ENCODE data around the gene DTNB.
"Not testable (repeated sequence)": the region's sequence is repeated elsewhere in the genome, so short reads cannot be mapped to it uniquely, and the experiment has no call there.

DTNB gene

DNA sequence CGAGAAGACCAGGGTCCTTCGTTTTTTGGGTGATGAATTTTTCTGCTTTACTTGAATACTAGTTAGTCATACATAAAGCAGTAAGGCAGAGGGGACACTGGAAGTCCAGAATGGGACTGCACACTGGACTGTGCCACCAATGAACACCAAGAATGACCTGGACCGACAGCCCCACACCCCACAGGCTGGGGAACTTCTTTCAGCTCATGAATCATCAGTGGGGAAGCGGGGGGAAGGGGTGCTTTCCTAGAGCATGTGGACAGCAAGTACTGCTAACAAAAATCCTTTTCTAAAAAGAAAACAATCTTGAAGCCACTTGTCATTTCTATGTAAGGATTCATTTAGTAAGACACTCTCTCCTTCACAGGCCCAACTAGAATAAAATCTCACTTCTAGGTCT is 86.0 kb downstream of the DTNB start:
- DNase-seq (ENCODE audit: low read depth): no peak

DNA sequence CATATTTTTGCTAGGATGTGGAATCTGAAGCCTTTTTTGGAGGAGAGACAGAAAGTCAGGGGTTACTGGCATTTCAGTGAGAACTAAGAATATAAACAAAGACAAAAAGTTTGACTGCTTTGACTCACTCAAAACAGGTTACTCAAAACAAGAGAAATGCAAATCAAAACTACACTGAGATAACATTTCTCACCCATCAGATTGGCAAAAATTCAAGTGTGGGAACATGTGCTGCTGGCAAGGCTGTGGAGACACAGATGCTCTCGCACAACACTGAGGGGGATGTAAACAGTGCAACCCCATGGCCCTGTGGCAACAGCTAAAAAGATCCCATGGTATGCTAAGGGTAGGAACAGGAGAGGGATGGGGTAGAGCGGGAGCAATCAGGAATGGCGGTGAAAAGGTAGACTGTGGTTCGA is 86.6 kb downstream of the DTNB start:
- DNase-seq (ENCODE audit: low read depth): no peak

DNA sequence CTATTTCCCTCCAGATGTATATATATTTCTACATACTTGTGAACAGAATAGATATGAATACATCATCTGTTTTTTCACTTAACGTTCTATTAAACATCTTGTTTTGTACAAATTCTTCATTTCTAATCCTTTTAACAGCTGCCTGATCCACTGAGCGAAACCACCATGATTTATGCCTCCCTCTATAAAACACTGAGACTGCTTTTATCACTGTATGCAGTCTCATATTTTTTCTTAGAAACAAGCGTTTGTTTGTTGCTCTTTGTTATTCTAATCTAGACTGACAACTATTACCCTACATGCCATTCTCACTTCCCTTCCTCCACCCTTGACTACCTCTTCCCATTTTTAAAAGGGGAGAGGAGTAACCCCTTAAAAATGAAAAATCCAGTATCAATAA is 88.2 kb downstream of the DTNB start:
- no peak for DNase-seq (ENCODE audit: low read depth)

DNA sequence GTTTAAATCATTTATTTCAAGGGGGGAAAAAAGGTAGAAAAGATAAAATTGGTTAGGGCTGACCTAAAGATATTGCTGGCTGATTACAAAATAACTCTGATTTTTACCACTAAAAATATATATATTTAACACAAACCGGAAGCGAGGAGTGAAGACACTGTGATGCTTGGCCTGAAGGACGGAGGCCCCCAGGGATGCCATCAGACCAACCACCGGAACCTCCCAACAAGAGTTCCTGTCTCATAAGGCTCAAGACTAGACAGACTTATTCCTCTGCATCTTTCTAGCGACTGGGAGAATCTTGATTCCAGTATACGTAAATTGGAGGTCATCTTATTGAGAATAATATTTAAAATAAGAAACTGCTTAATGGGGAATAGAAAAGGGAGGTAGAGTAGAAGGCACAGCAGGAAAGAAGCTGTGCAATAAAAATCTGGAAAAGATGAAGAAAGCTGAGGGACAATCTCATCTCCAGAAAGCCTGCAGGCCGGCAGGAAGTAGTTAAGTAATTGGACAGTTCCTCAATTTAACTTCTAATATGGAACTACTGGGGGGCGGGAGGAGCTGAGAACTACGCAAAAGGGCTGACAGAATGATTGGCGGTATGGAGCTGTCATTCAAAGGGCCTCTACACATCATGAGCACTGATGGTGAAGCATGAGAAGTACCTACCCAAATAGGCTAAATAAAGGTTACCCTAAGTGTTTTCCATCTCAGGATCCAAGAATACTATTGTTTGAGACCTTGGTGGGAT is 91.1 kb downstream of the DTNB start:
- no peak for DNase-seq (ENCODE audit: low read depth)

DNA sequence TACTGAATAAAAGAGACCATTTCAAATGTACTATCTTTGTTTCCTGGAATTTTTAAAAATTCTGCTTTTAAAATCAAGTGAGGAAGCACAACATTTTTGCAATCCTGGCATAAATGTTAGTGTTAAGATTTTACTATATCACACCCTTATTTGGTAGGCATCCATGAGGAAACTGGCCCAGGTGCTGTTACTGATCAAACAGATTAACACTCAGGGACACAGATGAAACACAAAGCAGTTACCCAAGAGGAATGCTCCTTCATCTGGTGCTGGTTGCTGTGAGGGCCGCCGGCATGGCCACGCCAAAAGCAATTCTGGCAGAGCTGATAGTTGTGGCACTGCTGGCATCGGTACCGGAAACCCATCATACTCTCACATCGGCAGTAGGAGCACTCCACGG is 96.8 kb downstream of the DTNB start:
- no peak for DNase-seq (ENCODE audit: low read depth)

DNA sequence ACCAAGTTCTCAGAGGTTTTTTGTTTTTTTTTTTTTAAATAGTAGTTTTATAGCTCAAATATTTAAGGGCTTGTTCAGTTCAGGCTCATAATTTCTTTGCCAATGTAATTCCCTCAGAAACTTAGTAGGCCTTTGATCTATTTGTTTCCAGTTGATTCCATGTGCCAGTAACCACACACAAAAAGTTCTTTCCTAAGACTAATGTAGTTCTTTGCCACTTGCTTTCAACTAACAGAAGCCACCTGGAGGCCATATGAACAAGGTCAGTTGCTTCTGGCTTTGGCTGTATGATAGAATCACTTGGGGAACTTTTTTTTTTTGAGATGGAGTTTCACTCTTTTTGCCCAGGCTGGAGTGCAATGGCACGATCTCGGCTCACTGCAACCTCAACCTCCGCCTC is 100.7 kb downstream of the DTNB start:
- DNase-seq (ENCODE audit: low read depth): no peak

DNA sequence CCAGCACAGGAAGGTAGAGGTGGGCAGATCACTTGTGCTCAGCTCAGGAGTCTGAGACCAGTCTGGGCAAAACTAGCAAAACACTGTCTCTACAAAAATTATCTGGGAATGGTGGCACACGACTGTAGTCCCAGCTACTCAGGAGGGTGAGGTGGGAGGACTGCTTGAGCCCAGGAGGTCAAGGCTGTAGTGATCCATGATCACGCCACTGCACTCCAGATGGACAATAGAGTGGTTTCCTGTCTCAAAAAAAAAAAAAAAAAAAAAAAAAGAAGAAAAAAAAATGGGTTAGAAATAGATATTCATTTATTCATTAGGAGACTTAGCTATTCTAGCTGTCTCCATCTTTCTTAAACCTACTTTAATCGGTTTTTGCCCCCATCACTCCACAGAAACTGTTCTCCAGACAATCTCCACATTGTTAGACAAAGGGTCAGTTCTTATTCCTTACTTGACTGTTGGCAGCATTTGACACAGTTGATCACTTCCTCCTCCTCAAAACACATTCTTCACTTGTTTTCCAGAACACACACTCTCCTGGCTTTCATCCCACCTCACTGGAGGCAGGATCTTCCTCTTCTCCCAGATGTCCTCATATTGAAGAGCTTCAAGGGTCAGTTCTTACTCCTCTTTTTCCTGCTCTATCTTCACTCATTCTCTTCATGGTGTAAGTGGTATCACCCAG is 103.1 kb downstream of the DTNB start:
- DNase-seq (ENCODE audit: low read depth): no peak

DNA sequence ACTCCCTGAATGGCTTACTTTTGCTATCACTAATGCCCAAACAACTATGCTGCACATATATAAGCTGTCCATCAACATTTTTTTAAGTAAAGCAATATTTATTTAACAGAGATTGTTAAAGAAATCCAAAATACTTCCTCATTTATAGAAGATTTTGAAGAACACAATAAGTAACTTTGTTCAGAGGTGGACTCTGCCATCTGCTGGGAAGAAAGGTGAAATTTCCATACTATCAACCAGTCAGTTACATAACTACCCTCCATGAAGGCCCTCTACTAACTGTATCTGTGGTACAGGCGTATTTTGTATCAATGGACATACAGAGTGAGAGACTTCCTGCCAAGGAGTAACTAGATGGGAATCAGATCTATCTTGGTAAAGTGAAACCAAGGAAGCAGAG is 106.0 kb downstream of the DTNB start:
- DNase-seq (ENCODE audit: low read depth): no peak

DNA sequence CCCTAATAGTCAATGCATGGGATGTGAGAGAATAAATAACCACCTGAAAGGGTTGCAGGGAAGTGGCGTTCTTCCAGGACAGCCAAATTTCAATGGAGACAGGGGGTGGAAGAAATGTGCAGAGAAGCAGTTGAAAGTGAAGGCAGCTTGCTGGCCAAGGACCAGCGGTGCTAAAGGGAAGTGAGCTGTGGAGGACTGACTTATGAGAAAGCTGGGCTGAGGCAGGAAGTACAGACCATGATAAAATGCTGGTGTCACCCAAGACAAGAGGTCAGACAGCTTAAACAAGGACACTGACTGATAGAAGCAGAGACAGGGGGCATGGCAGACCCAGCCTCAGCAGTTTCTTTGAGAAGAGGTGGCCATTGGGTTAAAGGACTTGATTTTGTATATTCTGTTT is 106.7 kb downstream of the DTNB start:
- DNase-seq (ENCODE audit: low read depth): no peak

DNA sequence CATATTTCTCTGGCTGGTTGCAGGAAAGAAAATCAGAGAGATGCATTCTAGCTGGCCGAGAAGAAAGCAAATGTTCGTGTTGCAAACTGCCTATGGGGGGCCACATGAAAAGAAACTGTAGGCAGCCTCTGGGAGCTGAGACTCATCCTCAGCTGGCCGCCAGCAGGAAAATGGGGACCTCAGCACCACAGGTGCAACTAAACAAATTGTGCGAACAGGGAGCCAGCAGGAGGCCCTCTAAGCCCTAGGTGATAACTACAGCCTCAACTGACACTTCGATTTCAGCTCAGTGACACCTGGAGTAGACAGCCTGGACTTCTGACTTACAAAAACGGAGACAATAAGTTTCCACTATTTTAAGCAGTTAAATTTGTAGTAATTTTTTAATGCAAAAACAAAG is 107.3 kb downstream of the DTNB start:
- no peak for DNase-seq (ENCODE audit: low read depth)

DNA sequence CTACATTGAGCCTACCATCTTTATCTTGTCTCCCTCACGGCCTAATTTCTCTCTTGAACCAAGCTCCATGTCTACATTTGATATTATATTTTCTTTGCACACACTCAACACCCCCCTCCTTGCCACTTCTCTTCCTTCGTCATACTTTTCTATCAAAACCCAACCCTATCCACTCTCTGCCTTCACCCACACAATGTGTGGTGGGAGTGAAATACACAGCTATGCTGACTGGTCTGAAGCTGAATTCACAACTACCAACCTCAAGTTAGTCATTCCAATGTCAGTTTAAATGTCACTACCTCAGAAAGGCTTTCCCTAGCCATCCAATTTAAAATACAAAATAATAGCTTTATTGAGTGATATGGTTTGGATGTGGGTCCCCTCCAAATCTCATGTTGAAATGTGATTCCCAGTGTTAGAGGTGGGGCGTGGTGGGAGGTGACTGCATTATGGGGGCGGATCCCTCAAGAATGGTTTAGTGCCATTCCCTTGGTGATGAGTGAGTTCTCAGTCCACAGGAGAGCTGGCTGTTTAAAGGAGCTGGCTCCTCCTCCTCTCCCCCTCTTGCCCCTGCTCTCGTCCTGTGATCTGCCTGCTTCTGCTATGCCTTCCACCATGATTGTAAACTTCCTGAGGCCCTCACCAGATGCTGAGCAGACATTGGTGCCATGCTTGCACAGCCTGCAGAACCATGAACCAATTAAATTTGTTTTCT is 112.1 kb downstream of the DTNB start:
- no peak for DNase-seq (ENCODE audit: low read depth)

DNA sequence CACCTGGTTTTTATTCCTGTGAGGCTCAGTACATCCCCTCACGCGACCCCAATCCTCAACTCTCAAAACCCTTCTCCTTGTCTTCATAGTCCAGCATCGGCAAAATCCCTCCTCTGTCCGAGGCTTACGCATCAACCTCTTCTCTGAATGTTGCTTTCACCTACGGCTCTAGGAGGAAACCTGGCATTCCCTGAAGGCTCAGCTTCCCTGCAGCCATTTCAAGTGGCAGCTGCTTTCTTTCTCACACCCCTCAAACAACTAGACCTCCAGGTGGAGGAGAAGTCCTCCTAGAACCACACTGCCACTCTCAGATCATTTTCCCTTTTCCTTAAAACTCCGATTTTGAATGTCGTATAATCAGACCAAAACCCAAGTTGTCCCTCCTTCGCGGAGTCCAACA is 114.2 kb downstream of the DTNB start:
- no peak for DNase-seq (ENCODE audit: low read depth)

DNA sequence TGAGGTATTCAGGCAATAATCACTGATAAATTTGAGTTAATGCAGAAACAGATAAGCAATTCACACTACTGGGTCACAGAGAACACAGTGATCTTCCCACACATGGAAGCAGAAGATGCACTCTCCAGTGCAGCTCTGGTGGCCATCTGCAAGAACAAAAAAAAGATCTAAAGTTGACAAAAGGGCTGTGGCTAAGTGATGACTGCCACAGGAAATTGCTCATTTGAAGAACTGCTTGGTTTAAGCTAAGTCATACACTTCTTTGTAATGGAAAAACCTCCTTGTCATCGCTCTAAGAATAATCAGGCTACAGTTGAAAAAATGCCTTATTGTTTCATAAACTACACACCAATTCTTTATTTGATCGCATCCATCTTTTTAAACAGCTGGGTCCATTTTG is 115.1 kb downstream of the DTNB start:
- peak; percentile 44 for DNase-seq (ENCODE audit: low read depth)

DNA sequence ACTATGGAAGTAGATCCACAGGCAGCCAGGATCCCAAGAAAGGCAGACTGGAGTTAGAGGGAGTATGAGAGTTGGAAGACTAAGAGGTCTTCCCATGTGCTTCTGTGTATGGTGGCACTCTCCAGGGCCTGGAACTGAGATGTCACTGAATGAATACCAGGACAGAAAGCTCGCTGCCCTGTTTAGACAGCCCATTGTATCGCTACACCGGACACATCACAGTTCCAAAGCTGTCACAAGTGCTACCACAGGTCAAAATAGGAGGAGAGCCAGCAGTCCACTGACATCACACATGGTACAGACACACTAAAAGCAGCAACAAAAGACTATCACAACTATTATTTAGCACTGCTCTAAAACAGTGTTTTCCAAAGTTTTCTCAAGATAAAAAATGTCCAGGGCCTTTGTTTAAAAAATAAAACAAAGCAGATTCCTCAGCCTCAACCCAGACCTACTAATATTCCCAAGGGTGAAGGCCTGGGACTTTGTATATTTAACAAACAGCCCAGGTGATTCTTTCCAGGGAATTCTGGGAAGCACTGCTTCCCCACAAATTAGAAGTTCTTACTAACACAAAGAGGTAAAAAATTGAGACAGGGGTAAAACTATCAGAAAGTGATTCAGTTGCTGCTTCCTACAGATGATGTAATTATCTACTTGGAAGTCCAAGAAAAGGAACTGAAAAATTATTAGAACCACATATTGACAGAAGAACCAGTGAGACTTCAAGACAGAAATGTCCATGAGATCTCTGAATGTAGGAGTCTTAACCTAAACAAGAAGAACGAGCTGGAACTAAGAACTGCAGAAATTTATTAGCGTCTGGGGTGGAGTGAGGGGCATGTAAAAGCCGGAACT is 116.0 kb downstream of the DTNB start:
- no peak for DNase-seq (ENCODE audit: low read depth)

DNA sequence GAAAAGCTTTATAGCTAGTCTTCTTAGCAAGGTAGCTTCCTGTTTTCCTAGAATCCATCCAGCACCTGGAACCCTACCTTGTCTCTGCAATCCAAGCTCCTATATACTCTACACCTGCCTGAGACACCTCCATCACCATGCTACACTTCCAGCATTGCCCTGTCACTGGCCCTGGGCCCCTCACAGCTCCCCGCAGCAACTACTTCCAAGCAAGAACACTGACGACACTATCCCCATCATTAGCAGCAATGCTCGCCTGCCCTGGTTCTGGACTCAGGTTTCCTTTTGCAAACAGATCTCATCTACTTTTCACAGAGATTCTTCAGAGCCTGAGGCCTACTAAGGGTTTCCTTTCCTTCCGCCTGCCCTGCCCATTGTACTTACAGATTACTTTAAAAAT is 121.1 kb downstream of the DTNB start:
- DNase-seq (ENCODE audit: low read depth): no peak

DNA sequence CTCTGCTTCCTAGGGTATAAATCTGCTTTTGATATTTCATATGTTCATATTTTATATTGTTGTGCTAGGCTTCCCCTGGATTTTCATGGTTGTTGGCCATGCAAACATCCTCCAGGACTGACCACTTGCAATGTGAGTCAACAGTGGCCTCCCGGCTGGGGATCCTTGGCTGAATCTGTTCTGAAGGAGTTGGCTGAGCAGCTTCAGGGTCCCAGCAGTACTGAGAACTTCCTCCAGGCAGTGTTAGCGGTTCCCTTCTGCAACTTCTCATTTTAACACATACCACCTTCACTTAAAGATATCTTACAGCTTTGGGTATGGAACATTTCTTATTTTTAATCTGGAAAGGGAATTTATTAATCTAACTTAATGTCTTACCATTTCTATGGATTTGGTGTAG is 122.1 kb downstream of the DTNB start:
- no peak for DNase-seq (ENCODE audit: low read depth)

DNA sequence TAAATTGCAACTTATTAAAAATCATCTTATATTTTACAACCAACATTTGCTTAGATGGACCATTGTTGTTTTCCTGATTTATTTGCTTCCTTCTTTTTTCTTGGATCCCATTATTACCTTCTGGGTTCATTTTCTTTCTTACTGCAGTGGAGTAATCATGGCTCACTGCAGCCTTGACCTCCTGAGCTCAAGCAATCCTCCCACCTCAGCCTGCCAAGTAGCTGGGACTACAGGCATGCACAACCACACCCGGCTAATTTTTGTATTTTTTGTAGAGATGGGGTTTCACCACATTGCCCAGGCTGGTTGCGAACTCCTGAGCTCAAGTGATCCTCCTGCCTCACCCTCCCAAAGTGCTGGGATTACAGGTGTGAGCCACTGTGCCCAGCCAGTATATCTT is 123.8 kb downstream of the DTNB start:
- not testable (repeated sequence) for DNase-seq (ENCODE audit: low read depth)

DNA sequence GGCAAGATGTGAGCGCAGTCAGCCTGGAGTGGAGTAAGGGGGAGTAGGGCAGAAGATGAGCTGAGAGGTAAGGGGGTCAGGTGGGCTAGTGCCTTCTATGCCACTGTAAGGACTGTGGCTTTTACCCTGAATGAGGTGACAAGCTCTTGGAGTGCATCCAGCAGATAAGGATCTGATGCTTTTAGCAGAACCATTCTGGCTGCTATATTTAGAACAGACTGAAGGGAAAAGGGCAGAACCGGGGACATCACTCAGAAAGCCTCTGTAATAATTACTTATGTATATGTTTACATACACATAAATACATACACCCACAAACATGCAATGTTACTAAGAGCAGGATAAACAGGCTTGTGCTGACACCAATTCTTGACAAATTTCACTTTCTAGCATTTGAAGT is 124.8 kb downstream of the DTNB start:
- no peak for DNase-seq (ENCODE audit: low read depth)

DNA sequence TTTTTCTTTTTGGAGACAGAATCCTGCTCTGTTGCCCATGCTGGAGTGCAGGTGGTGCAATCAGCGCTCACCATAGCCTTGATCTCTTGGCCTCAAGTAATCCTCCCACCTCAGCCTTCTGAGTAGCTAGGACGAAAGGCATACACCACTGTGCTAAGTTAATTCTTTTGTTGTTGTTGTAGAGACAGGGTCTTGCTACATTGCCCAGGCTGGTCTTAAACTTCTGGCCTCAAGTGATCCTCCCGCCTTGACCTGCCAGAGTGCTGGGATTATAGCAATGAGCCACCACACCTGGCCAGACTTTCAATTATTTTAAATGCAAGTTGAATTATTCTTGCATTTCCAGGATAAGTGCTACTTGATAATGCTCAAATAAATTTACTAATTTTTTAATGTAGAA is 126.5 kb downstream of the DTNB start:
- DNase-seq (ENCODE audit: low read depth): no peak

DNA sequence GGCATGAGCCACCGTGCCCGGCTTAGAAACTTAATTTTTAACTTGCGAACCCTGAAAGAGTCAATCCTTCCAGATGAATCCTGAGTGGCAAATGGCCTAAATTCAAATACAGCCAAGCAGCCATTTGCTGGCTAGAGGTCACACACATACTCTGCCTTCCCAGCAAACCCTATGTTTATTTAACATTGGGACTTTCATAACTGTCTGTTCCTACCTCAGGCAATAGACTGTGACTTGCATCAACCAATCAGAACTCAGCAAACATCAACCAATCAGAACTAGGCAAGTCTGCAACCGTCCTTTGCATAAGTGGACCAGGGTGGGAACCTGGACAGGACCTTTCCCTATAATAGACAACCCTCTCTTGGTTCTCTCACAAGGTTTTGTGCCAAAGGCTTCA is 127.5 kb downstream of the DTNB start:
- no peak for DNase-seq (ENCODE audit: low read depth)

DNA sequence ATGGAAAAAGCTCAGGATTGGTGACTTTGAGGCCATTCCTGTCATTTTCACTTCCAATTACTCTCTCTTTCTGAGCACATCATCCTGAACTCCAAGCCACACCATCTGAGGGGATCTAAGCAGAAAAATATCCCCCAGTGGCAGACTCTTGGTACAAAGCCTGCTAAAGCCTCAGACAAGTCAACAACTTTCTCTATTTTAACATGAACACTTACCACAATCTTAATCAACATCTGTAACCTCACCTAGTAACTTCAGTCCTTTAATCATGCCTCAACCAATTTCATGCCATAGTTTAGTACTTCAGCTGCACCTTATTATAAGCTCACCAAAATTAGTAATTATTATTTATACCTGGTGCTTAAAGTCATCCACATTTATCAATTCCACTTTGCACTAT is 128.9 kb downstream of the DTNB start:
- no peak for DNase-seq (ENCODE audit: low read depth)

DNA sequence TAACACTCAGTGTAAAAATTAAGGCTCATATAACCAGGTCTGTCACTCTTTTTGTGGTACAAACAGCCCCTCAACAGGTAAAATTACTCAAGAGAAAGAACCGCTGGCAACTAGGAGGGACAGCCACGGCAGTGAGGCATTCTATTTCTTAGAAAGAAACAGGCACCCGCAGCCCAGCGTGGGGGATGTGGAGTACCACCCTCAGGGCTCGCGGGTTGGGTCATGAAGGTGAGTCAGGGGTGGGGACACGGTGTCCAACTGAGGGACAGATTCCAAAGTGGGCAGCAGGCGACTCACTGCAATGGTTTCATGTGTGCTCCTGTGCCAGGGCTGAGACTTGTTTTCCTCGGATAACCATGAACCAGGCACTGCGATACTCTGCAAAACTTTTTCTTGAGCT is 129.4 kb downstream of the DTNB start:
- DNase-seq (ENCODE audit: low read depth): no peak
